HEK293 (cell line): ENCODE measurements around the gene POLR2H.

Experiments used
- CTCF ChIA-PET: fragments of 350-600 bp; formaldehyde crosslinking; extraction: SDS; loops from one replicate; lab custom pipeline; 2021; ENCODE audit warnings: antibody characterized with exemption; lab: Yijun Ruan, JAX
- POLR2A ChIA-PET: fragments of 300-600 bp; formaldehyde crosslinking; extraction: SDS; loops from one replicate; lab custom pipeline; 2020; ENCODE audit warnings: antibody characterized with exemption, inconsistent platforms; lab: Yijun Ruan, JAX
- H3K27ac ChIP-seq: fragments of 200-500 bp; sonication (Bioruptor generic); 2 replicates; pipeline ENCODE4 v1.5.1; 2014; ENCODE audit warnings: low read depth, low read length, control low read depth, inconsistent platforms; ENCODE audit errors: extremely low read depth
- H3K36me3 ChIP-seq, 2 experiments: fragments of 200-500 bp in 1 of 2; sonication (Bioruptor generic) in 1 of 2; 1 replicate in 1 of 2; 2 replicates in 1 of 2; pipeline ENCODE4 v1.5.1; 2014 to 2017; ENCODE audit warnings: inconsistent platforms in 2 of 2, low read length in 2 of 2; ENCODE audit not compliant: control insufficient read depth in 2 of 2, insufficient read depth in 1 of 2
- H3K4me1 ChIP-seq: fragments of 200-500 bp; sonication (Bioruptor generic); 2 replicates; pipeline ENCODE4 v1.5.1; 2014; ENCODE audit warnings: mild to moderate bottlenecking, low read length, inconsistent platforms; ENCODE audit not compliant: control insufficient read depth, insufficient read depth
- H3K4me3 ChIP-seq: 2 replicates; pipeline ENCODE4 v1.5.1; 2011; ENCODE audit warnings: low read depth, mild to moderate bottlenecking, control low read depth, low read length, moderate library complexity
- H3K9me3 ChIP-seq: fragments of 200-500 bp; sonication (Bioruptor generic); 2 replicates; pipeline ENCODE4 v1.5.1; 2014; ENCODE audit warnings: low read depth, low read length, inconsistent platforms; ENCODE audit not compliant: control insufficient read depth, insufficient read depth
- HOXC10 ChIP-seq: sonication (generic); formaldehyde crosslinking; IDR thresholded peaks from 2 replicates; pipeline ENCODE4 v1.8.1; 2023; ENCODE audit warnings: mild to moderate bottlenecking, missing genetic modification reagents
- PRDM1 ChIP-seq: fragments of 450-650 bp; formaldehyde crosslinking; IDR thresholded peaks from 2 replicates; pipeline ENCODE4; 2016; ENCODE audit warnings: missing biosample characterization, missing genetic modification characterization
- SP7 ChIP-seq: fragments of 450-650 bp; formaldehyde crosslinking; IDR thresholded peaks from 2 replicates; pipeline ENCODE4 v1.5.1; 2016; ENCODE audit warnings: missing biosample characterization, missing genetic modification characterization
- ZFHX2 ChIP-seq: fragments of 450-650 bp; formaldehyde crosslinking; conservative IDR thresholded peaks from 2 replicates; pipeline ENCODE4 v1.5.1; 2016; ENCODE audit warnings: missing biosample characterization, missing genetic modification characterization
- ZFP3 ChIP-seq: fragments of 450-650 bp; formaldehyde crosslinking; IDR thresholded peaks from 2 replicates; pipeline ENCODE4 v1.5.1; 2016; ENCODE audit warnings: low read depth, missing biosample characterization, missing genetic modification characterization
- ZNF121 ChIP-seq: fragments of 450-650 bp; formaldehyde crosslinking; IDR thresholded peaks from 2 replicates; pipeline ENCODE4 v1.5.1; 2016; ENCODE audit warnings: missing biosample characterization, missing genetic modification characterization
- ZNF18 ChIP-seq: fragments of 450-650 bp; formaldehyde crosslinking; IDR thresholded peaks from 2 replicates; pipeline ENCODE4 v1.5.1; 2016; ENCODE audit warnings: missing biosample characterization, missing genetic modification characterization
- ZNF2 ChIP-seq: fragments of 450-650 bp; formaldehyde crosslinking; IDR thresholded peaks from 2 replicates; pipeline ENCODE4 v1.5.1; 2016; ENCODE audit warnings: missing biosample characterization, missing genetic modification characterization
- ZNF26 ChIP-seq: fragments of 450-650 bp; formaldehyde crosslinking; IDR thresholded peaks from 2 replicates; pipeline ENCODE4 v1.5.1; 2016; ENCODE audit warnings: missing biosample characterization, missing genetic modification characterization
- ZNF274 ChIP-seq, 2 experiments: fragments of 200-500 bp in 1 of 2; fragments of 450-650 bp in 1 of 2; sonication (Bioruptor generic) in 1 of 2; formaldehyde crosslinking in 1 of 2; IDR thresholded peaks; 2 replicates each; pipeline versions ENCODE4 v1.5.1 to v1.6.1; 2014 to 2016; ENCODE audit warnings: borderline replicate concordance in 1 of 2, inconsistent platforms in 1 of 2, low read length in 1 of 2, missing biosample characterization in 1 of 2, missing genetic modification characterization in 1 of 2
- ZNF311 ChIP-seq: fragments of 450-650 bp; formaldehyde crosslinking; IDR thresholded peaks from 2 replicates; pipeline ENCODE4 v1.5.1; 2017; ENCODE audit warnings: missing biosample characterization, missing genetic modification characterization, borderline replicate concordance
- ZNF37A ChIP-seq: fragments of 450-650 bp; IDR thresholded peaks from 2 replicates; pipeline ENCODE4 v1.5.1; 2018; ENCODE audit warnings: missing biosample characterization, missing genetic modification characterization
- ZNF645 ChIP-seq: fragments of 450-650 bp; formaldehyde crosslinking; IDR thresholded peaks from 2 replicates; pipeline ENCODE4; 2016; ENCODE audit warnings: missing biosample characterization, missing genetic modification characterization
- ZNF658 ChIP-seq: fragments of 450-650 bp; formaldehyde crosslinking; IDR thresholded peaks from 2 replicates; pipeline ENCODE4; 2016; ENCODE audit warnings: missing biosample characterization, missing genetic modification characterization
- ZNF670 ChIP-seq: fragments of 450-650 bp; formaldehyde crosslinking; IDR thresholded peaks from 2 replicates; pipeline ENCODE4 v1.5.1; 2016; ENCODE audit warnings: missing biosample characterization, missing genetic modification characterization, low read depth
- ZNF701 ChIP-seq: fragments of 450-650 bp; formaldehyde crosslinking; IDR thresholded peaks from 2 replicates; pipeline ENCODE4 v1.5.1; 2016; ENCODE audit warnings: missing biosample characterization, missing genetic modification characterization
- ZNF791 ChIP-seq: fragments of 450-650 bp; formaldehyde crosslinking; IDR thresholded peaks from 2 replicates; pipeline ENCODE4 v1.5.1; 2016; ENCODE audit warnings: missing biosample characterization, missing genetic modification characterization
- ZSCAN23 ChIP-seq: fragments of 450-650 bp; formaldehyde crosslinking; IDR thresholded peaks from 2 replicates; pipeline ENCODE4 v1.5.1; 2016; ENCODE audit warnings: missing biosample characterization, missing genetic modification characterization
- ZXDB ChIP-seq: fragments of 450-650 bp; formaldehyde crosslinking; IDR thresholded peaks from 2 replicates; pipeline ENCODE4 v1.5.1; 2016; ENCODE audit warnings: missing biosample characterization, missing genetic modification characterization

The POLR2H gene

GRCh38 chr3:184325715-184326369 is 35.7 kb upstream of the POLR2H start:
- no peaks in the 10 kb centered on the region for H3K4me1 ChIP-seq
- POLR2A ChIA-PET: interaction anchor here (1.3 kb wide), 1 partner anchor 10 kb away, joined by 3 read pairs; no protein-coding TSS in a partner anchor
- H3K4me3 ChIP-seq: no peak overlapping the region
- H3K36me3 ChIP-seq: peaks cover 35 to 99% of the 10 kb centered on the region in 2 experiments
- CTCF ChIA-PET: interaction anchor here (0.7 kb wide), 1 partner anchor 1497 kb away, joined by 3 read pairs; no protein-coding TSS in a partner anchor
- TF ChIP-seq ZNF791 (tag by site-specific recombination) (no peak), ZNF670 (tag by site-specific recombination) (no peak), ZNF18 (tag by site-specific recombination) (no peak), ZNF274 (IDR thresholded peaks at IDR 0.05; ENCODE audit: low read length) (no peak), ZNF274 (tag by site-specific recombination; IDR thresholded peaks at IDR 0.05; ENCODE audit: borderline replicate concordance) (no peak), ZNF121 (tag by site-specific recombination) (no peak), ZNF645 (tag by site-specific recombination) (no peak), ZNF2 (no peak), ZNF311 (tag by site-specific recombination) (no peak), HOXC10 (CRISPR knock-in tag) (no peak), ZXDB (tag by site-specific recombination) (no peak), ZNF26 (no peak)
- H3K27ac ChIP-seq: no peak overlapping the region
- H3K9me3 ChIP-seq: no peaks in the 10 kb centered on the region

- ChIA-PET POLR2A (interaction anchor here (1.2 kb wide), 1 partner anchor 24 kb away, joined by 3 read pairs; no protein-coding TSS in a partner anchor), CTCF (no interaction called here)
- H3K9me3 ChIP-seq: no peaks in the 10 kb centered on the region
- no peak overlapping the region for H3K4me3 ChIP-seq
- H3K4me1 ChIP-seq: no peaks in the 10 kb centered on the region
- H3K36me3 ChIP-seq: peaks cover 36 to 99% of the 10 kb centered on the region in 2 experiments
- TF ChIP-seq ZNF701 (tag by site-specific recombination): no peak
- no peak for TF ChIP-seq ZNF658 (tag by site-specific recombination)
- peak; percentile 15; the same call in 1 of the 2 replicates for TF ChIP-seq ZFHX2 (tag by site-specific recombination)
- no peak for TF ChIP-seq SP7 (tag by site-specific recombination)
- no peak for TF ChIP-seq ZSCAN23 (tag by site-specific recombination)
- no peak for TF ChIP-seq ZNF37A (tag by site-specific recombination)
- TF ChIP-seq ZFP3 (tag by site-specific recombination): no peak
- 0 out of 2 replicates have a peak, but pooled peaks have one; percentile 29 for TF ChIP-seq PRDM1
- H3K27ac ChIP-seq: no peak overlapping the region
Observed at GRCh38 chr3:184327171-184327570, 34.3 kb upstream of the POLR2H start.
